ENCODE data around the gene BTBD2.

GRCh38 chr19:2060884-2061494 is 45.5 kb upstream of the BTBD2 start:
- TF ChIP-seq CTCF (conservative IDR thresholded peaks at IDR 0.05) (no peak), EZH2 (IDR thresholded peaks at IDR 0.05; ENCODE audit: low read depth) (no peak)
